SHP77 treated with DMSO at 0.1 percent for 48 hours (cell line): ENCODE data around the gene GZMB.
"Not testable (repeated sequence)": the region's sequence is repeated elsewhere in the genome, so short reads cannot be mapped to it uniquely, and the experiment has no call there.

Source experiments
- DNase-seq: peaks from one replicate; lab custom pipeline; 2025; lab: John Stamatoyannopoulos, UW

The GZMB gene, protein sequence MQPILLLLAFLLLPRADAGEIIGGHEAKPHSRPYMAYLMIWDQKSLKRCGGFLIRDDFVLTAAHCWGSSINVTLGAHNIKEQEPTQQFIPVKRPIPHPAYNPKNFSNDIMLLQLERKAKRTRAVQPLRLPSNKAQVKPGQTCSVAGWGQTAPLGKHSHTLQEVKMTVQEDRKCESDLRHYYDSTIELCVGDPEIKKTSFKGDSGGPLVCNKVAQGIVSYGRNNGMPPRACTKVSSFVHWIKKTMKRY

DNA sequence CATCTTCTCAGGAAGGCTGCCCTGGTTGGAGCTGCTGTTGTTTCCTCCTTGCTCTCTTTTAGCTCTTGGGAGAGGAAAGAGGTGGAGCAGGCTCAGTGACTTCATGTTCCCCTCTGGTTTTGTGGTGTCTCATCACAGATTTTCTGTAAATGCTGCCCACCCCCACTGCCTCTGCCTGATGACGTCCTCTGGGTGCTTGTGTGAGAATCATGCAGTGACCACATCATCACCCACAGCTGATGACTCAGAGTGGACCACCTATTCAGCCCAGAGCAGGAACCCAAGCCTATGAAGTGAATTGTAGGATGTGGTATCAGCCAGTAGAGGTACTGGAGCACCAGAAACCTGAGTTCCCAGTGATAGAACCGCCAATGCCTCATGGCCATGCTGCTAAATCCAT is at the start of gene GZMB:
Gene GZMB (minus strand): TSS at position 33 of the 400 bp plus-strand sequence. CDS start 30 bp downstream, at position 3.
- DNase-seq: no peak

- DNase-seq: no peak
Observed at GRCh38 chr14:24681056-24681455, 47.1 kb upstream of the GZMB start.

DNA sequence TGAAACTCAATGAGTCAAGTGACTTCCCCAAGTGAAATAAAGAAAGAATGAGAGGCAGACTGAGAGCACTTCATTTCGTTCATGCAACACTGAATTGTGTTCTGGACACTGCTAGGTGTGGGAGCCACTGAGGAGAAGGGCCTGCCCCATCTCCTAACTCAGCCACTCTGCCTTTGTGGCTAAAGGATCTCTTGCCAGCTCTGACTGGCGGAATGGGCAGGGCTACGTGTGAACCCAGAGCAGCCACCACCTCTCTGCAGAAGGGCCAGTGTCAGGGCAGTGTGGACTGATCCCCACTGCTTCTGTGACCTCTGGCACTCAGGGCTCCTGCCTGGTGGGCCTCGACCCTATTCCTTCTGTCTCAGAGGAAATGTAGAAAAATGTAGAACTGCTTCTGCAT is 46.5 kb upstream of the GZMB start:
- DNase-seq: no peak

DNA sequence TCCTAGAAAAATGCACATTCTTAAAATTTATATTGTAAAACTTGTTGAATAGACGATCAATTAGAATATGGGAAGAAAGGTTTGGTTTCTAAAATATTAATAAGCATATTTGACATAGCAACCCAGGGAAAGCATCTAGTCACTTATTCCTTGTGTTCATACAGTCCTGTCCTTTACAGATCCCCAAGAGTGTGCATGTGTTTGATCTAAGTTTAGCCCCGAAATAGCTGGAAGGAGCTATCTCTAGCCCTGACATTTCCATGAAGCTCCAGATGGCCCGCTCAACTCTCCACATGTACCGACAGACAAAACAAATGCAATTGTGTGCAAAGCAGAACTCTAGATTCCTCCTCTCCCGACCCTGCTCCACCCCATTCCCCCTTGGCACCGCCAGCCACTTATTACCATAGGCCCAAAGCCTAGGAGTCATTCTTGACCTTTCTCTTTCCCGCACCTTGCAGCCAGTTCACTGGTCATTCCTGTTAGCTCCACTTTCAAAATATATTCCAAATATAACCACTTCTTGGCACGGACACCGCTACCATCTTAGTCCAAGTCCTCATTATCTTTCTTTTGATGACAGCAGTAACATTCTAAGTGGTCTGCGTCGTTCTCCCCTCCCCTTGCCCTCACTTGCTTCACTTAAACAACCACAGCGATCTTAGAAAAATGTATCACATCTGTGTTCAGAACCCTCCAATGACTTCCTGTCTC is 45.4 kb upstream of the GZMB start:
- no peak for DNase-seq

GRCh38 chr14:24678801-24679247 is 44.8 kb upstream of the GZMB start:
- peak; percentile 88 for DNase-seq

DNA sequence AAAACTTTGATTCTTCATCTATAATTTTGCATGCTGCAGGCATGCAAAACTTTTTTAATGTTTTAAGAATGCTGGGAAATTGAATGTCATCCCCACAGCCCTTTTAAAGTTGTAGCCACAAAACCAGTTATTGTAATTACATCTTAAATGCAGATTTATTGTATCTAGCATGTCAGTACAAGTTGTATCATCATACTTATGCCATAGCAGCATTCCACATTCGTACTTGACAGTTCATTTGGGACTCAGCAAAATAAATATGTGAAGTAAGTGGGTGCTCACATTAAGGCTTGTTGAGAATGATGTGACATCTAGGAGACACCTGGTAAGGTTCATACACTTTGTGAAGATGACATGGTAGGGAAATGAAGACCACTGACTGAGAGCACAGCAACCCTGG is 44.0 kb upstream of the GZMB start:
- no peak for DNase-seq

DNA sequence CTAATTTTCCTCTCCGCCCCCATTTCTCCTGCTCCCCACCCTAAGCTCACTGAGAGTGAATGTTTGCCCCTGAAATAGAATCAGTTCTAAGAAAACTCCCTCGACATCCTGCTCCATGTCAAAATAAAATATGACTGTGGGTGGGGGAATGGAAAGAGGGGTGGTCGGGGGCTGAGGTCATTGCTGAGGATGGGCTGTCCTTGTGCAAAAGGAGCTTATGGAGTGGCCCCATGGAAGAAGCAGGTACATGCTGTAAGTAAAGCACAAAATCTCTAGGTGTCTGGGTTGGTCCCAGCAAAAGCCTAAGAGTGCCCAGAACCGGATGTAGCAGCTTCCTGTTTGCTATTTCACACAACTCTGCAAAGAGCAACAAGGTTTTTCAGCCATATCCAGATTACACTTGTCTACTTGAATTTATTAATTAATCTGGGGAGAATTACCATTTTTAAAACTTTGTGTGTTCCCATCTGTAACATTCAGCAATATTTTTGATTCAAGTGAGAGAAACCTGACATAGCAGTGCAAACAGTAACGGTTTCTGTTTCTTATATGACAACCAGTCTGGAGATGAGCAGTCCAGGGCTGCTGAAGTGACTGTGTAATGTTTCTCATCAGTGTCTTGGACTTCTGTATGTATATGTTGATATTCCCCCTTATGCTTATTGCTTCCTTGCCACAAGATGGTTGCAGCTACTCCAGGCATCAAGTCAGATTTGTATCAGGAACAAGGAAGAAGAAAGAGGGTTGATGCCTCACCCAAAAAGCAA is 40.4 kb upstream of the GZMB start:
- DNase-seq: no peak

GRCh38 chr14:24673534-24674203 is 39.7 kb upstream of the GZMB start:
- DNase-seq: no peak

DNA sequence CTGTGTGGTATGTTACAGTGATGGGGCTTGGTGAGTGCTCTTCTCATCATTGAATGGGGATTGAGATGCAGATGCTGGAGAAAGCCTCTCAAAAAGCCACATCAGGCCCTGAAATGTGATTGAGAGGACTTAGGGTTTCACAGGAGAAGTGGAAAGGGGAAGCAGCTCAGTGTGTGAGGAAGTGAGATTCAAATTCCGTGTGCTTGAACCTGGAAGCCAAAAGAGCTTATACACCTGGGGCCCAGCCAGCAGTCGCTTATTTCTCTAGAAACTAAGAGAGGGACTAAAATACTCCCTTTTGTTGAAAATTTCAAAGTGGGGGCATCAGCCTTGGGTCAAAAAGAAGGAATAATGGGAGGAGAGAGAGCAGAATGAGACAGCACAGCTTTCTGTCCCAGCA is 39.1 kb upstream of the GZMB start:
- no peak for DNase-seq

DNA sequence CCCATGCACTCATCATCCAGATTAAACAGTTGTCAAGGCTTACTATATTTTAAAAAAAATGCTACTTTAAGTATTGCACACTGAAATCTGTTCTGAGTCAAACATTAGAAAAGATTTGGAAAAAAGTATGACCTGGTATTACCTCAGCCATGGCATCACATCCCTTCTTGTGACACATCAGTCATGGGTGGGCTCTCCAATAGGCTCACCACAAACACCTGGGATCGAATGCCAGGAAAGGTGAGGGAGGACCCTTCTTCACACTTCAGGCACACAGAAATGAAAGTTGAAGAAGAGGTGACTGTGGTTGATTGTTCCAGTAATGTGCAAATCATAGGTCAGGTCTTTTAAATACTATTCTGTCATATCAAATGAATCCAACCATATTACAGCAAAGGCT is 36.6 kb upstream of the GZMB start:
- no peak for DNase-seq

DNA sequence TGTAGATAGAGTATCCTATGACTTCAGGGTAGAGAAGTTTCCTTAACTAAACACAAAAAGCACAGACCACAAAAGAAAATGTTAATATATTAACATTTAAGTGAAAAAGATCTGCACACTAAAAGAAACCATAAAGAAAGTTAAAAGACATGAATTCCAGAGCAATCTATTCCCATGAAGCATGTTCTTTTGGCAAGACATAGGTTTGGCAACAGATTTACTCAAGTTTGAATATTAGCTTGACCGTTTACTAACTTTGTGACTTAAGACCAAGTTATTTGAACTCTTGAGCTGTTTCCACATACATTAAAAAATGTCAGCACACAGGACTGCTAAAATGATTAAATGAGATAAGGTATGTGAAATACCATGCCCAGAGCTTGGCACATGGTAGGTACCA is 35.7 kb upstream of the GZMB start:
- no peak for DNase-seq

- DNase-seq: no peak
Observed at GRCh38 chr14:24665440-24665991, 31.5 kb upstream of the GZMB start.

DNA sequence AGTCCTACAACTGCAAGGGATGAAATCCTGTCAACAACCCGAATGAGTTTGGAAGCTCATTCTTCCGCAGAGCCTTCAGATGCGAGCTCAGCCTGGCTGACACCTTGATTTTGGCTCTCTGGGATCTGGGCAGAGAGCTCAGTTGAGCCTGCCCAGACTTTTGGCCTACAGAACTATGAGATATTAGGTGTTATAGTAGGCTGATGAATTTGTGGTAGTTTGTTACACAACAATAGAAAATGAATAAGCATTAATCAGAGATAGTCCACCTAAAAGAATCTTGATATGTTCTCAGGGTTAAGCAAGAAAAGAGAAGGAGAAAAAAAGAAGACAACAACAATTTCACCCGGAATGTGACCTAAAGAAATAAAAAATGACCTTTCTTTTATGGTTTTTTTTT is 30.4 kb upstream of the GZMB start:
- no peak for DNase-seq

DNA sequence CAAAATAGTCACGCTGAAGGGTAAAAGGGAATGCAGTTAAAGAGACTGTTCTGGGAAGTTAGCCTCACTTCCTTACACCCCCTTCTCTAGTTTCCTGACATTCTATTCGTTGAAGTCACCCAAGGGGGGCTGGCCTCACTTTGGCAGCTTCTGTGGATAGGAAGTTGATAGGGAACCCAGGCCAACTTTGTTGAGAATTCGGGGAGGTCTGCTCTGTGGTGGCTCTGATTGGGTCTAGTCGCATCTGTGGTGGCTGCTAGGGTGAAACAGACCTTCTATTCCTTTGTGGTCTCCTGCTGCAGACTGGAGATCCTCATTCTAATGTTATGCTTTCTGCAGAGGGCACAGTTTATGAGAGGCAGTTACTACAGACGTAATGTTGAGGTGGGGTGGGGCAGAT is 28.8 kb upstream of the GZMB start:
- DNase-seq: no peak

GRCh38 chr14:24659916-24660570 is 26.1 kb upstream of the GZMB start:
- no peak for DNase-seq

DNA sequence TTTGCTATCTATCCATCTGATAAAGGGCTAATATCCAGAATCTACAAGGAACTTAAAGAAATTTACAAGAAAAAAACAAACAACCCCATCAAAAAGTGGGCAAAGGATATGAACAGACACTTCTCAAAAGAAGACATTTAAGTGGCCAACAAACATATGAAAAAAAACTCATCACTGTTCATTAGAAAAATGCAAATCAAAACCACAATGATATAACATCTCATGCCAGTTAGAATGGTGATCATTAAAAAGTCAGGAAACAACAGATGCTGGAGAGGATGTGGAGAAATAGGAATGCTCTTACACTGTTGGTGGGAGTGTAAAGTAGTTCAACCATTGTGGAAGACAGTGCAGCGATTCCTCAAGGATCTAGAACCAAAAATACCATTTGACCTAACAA is 14.4 kb upstream of the GZMB start:
- DNase-seq: not testable (repeated sequence)

- DNase-seq: no peak
Observed at GRCh38 chr14:24639905-24640304, 5.9 kb upstream of the GZMB start.

DNA sequence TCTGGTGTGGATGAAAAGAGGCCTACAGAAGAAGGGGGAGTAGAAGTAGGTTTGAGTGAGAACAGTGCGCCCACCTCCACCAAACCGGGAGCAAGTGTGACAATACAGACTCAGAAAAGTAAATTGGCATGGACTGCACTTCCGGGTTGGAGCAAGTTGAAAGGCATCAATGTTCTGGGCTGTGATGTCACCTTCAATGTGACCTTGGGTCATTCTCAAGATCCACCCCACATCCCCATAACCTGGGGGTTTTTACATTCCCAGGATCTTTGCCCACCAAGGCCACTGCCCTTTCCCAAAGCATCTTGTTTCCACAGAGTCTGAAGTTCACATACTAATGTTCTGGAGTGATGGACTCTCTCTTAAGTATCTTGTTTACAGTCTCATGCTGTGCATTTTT is 5.3 kb upstream of the GZMB start:
- DNase-seq: no peak

DNA sequence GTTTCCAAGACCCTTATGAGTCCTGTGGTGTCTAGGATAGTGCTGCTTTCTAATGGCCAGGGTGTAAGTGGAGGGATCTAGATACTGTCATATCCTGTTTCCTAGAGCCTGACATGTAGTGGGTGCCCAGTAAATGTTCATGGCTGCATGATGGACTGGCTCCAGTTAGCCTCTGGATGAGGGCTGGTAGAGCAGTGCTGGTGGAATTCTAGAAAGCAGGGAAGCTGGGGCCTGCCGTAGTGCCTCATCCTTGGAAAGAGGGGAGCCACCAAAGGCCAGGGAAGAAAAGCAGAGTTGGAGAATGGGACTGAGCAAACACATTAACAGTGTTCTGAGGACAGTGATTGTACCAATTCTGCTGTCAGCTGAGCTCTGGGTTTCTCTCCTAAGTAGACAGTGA is 637 bp downstream of the GZMB start:
- no peak for DNase-seq

DNA sequence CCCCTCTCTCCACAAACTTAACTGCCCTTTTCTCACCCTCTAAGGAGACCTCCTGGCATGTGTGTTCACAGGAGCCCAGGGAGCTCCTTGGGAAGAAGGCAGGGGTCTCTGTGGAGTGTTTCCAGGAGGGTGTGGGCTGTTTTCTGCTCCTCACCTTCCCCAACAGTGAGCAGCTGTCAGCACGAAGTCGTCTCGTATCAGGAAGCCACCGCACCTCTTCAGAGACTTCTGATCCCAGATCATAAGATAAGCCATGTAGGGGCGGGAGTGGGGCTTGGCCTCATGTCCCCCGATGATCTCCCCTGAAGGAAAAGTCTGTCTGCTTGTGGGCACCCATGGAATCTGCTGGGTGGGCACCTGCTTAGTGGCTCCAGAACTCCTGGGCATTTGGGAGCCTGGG is 1.2 kb downstream of the GZMB start:
- no peak for DNase-seq

- no peak for DNase-seq
Observed at GRCh38 chr14:24632336-24632735, 1.7 kb downstream of the GZMB start.
